Osteoblast (primary cell): ENCODE data around the gene PGLYRP4. TPM values are rescaled to one million over a fixed set of nuclear protein-coding genes. Genes with fewer than 3 reads are reported as not detected.

Experiments used
- DNase-seq: peaks from one replicate; pipeline ENCODE4 v3.0.0; 2011; ENCODE audit warnings: low spot score, mixed read lengths; ENCODE audit not compliant: insufficient read length; ENCODE audit errors: missing footprints
- H2AFZ ChIP-seq: 2 replicates; pipeline ENCODE4 v1.6.0; 2011; ENCODE audit warnings: mild to moderate bottlenecking, low read length
- H3K27ac ChIP-seq: 2 replicates; pipeline ENCODE4 v1.5.1; 2011; ENCODE audit warnings: mild to moderate bottlenecking, low read depth, low read length, moderate library complexity
- H3K27me3 ChIP-seq: 2 replicates; pipeline ENCODE4 v1.6.0; 2012; ENCODE audit warnings: mild to moderate bottlenecking, control low read depth, inconsistent platforms, low read length, moderate library complexity; ENCODE audit not compliant: insufficient read depth
- H3K36me3 ChIP-seq: 2 replicates; pipeline ENCODE4 v1.5.1; 2011; ENCODE audit warnings: mild to moderate bottlenecking, low read length, control low read depth, moderate library complexity; ENCODE audit not compliant: insufficient read depth
- H3K4me1 ChIP-seq: 2 replicates; pipeline ENCODE4 v1.5.1; 2011; ENCODE audit warnings: mild to moderate bottlenecking, low read length, control low read depth, moderate library complexity; ENCODE audit not compliant: insufficient read depth
- H3K4me2 ChIP-seq: 2 replicates; pipeline ENCODE4 v1.6.0; 2011; ENCODE audit warnings: mild to moderate bottlenecking, low read length; ENCODE audit not compliant: insufficient read depth
- H3K4me3 ChIP-seq: fragments of 200-600 bp; sonication (generic); 3 replicates; pipeline ENCODE4 v1.5.1; 2012; ENCODE audit warnings: mild to moderate bottlenecking, low read length, inconsistent platforms; ENCODE audit not compliant: insufficient read depth
- H3K79me2 ChIP-seq: 2 replicates; pipeline ENCODE4 v1.6.0; 2012; ENCODE audit warnings: mild to moderate bottlenecking, low read length, control low read depth, inconsistent platforms; ENCODE audit not compliant: insufficient read depth
- H3K9me3 ChIP-seq: 2 replicates; pipeline ENCODE4 v1.5.1; 2011; ENCODE audit warnings: low read depth, low read length, control low read depth
- H4K20me1 ChIP-seq: 2 replicates; pipeline ENCODE4 v1.6.0; 2012; ENCODE audit warnings: mild to moderate bottlenecking, low read length, control low read depth; ENCODE audit not compliant: insufficient read depth
- total RNA-seq: library from RNA; depleted of rRNA; stranded (reverse); fragments of >200 nt; gene quantifications from 2 replicates; pipeline ENCODE4 v1.2.3, GENCODE V29; 2012
- TF ChIP-seq, protein P1 (sequence below): IDR thresholded peaks from 2 replicates; pipeline ENCODE4 v1.5.1; 2011; ENCODE audit warnings: mild to moderate bottlenecking, low read depth, low read length, moderate library complexity; ENCODE audit errors: extremely low read depth

The PGLYRP4 gene
- total RNA-seq, 1 donor = not detected

DNA sequence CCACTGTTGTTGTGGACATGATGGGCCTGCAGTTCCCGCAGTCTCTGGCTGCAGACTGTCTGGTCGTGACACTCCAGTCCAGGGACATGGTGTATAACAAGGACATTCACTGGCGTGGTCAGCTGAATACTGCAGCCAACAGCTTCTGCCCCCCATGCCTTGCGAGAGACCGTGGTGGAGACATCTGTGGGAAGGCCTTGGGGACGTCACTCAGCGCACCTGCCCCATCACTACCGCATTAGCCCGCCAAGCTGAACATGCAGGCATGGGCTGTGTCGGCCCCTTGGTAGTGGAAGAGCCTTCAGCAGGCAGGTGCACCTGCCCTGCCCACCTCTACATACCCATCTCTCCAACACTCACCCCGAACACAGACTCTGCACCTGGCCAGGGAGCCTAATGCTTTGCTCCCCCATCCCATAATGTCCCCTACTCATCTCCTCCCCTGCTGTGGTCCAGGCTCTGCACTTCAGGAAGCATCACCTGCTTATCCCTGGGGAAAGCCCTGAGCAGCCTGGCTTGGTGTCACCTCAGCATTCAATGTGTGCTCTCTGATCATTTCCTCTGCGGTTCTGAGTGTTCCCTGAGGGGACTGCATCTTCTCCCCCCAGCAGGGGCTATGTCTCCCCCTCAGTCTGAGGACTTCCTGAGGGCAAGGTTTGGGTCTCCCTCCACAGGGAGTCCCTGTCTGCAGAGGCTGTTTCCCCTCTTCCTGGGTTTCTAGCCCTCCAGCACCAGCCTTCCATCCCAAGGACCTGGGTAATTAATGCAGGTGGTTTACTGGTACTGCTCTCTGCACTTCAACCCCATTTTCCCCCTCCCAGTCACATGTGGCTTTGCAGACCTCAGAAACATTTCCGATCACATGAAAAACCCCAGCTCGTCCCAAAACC lies 3.2 kb downstream of the PGLYRP4 start:
- no peak overlapping the region for H2AFZ ChIP-seq
- H3K4me2 ChIP-seq = no peak overlapping the region
- H3K9me3 ChIP-seq = no peaks in the 10 kb centered on the region
- TF ChIP-seq, protein P1, sequence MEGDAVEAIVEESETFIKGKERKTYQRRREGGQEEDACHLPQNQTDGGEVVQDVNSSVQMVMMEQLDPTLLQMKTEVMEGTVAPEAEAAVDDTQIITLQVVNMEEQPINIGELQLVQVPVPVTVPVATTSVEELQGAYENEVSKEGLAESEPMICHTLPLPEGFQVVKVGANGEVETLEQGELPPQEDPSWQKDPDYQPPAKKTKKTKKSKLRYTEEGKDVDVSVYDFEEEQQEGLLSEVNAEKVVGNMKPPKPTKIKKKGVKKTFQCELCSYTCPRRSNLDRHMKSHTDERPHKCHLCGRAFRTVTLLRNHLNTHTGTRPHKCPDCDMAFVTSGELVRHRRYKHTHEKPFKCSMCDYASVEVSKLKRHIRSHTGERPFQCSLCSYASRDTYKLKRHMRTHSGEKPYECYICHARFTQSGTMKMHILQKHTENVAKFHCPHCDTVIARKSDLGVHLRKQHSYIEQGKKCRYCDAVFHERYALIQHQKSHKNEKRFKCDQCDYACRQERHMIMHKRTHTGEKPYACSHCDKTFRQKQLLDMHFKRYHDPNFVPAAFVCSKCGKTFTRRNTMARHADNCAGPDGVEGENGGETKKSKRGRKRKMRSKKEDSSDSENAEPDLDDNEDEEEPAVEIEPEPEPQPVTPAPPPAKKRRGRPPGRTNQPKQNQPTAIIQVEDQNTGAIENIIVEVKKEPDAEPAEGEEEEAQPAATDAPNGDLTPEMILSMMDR = no peak
- no peak overlapping the region for H3K4me3 ChIP-seq
- H3K36me3 ChIP-seq = no peaks in the 10 kb centered on the region
- H3K79me2 ChIP-seq = no peaks in the 10 kb centered on the region
- no peaks in the 10 kb centered on the region for H3K4me1 ChIP-seq
- DNase-seq = no peak
- H3K27me3 ChIP-seq = peaks cover 25% of the 10 kb centered on the region
- no peaks in the 10 kb centered on the region for H4K20me1 ChIP-seq
- no peak overlapping the region for H3K27ac ChIP-seq

DNA sequence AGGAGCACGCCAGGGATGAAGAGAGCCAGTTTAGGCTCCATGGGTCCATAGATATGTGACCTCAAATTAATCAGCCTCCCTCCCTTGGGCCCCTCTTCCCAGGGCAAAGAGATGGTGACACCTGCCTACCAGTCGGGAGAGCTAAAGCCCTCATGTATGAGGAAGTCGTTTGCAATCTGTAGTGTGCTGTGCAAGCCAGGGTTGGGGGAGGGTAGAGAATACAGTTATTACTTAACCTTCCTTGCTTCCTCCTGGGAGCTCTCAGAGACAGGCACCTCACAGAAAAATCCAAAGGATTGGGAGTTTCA lies 4.0 kb downstream of the PGLYRP4 start:
- no peaks in the 10 kb centered on the region for H4K20me1 ChIP-seq
- no peak for DNase-seq
- no peak overlapping the region for H3K4me2 ChIP-seq
- no peaks in the 10 kb centered on the region for H3K4me1 ChIP-seq
- TF ChIP-seq, protein P1 = no peak
- no peaks in the 10 kb centered on the region for H3K36me3 ChIP-seq
- no peak overlapping the region for H2AFZ ChIP-seq
- H3K4me3 ChIP-seq = no peak overlapping the region
- H3K9me3 ChIP-seq = no peaks in the 10 kb centered on the region
- H3K79me2 ChIP-seq = no peaks in the 10 kb centered on the region
- no peak overlapping the region for H3K27ac ChIP-seq
- peaks cover 25% of the 10 kb centered on the region for H3K27me3 ChIP-seq

DNA sequence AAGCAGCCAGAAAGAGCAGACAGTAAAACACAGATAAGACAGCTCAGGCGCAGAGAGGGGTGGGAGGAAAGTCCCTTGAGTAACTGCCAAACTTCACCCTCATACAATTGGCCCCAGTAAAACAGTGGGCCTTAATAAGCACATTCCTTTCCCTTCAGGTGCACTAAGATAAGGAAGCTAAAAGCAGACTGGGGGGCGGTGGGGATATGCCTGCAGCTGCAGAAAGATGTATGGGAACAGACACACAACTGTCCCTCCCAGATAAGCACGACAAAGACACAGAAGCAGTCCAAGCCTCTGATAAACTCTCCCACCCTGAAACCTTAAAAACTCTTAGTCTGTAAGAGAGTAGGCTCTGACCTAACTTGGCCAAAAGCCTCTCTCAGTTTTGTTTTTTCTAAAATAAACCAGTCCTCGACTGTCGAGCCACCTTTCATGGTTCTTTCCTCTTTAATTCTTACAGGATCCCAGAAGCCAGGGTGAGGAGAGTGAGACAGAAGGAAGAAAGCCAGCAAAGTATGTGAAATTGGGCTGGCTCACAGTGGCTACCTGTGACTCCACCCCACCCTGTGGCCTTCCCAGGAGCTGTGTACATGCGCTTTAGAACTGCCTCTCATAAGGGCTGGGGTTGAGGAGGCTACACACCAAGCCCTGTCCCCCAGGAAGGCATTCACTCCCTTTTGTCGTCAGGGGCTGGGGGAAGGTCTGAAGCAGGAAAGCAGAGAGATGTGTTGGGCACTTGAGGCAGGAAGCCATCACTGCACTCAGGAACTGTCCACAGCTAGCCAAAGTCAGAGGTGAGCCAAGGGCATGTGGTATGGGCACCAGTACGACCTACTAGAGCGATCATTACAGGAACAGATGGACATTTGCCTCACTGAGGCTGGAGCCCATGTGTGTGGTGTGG lies 4.6 kb downstream of the PGLYRP4 start:
- H3K36me3 ChIP-seq = no peaks in the 10 kb centered on the region
- no peak overlapping the region for H3K4me2 ChIP-seq
- H2AFZ ChIP-seq = no peak overlapping the region
- no peaks in the 10 kb centered on the region for H3K79me2 ChIP-seq
- no peak for DNase-seq
- no peak overlapping the region for H3K27ac ChIP-seq
- no peaks in the 10 kb centered on the region for H3K4me1 ChIP-seq
- H3K9me3 ChIP-seq = no peaks in the 10 kb centered on the region
- no peak overlapping the region for H3K4me3 ChIP-seq
- H3K27me3 ChIP-seq = peaks cover 25% of the 10 kb centered on the region
- no peaks in the 10 kb centered on the region for H4K20me1 ChIP-seq
- TF ChIP-seq, protein P1 = no peak
